HAP-1 (cell line): ENCODE data around the gene EREG.
"Not testable (repeated sequence)": the region's sequence is repeated elsewhere in the genome, so short reads cannot be mapped to it uniquely, and the experiment has no call there.

ENCODE experiments used
- DNase-seq, 2 experiments: peaks; one replicate each; pipeline ENCODE4 v3.0.0-alpha.2; 2016 to 2020; ENCODE audit warnings: low spot score in 2 of 2
- H3K27me3 ChIP-seq: fragments of 250-450 bp; sonication (Bioruptor Pico); 2 replicates; pipeline ENCODE4 v1.5.1; 2020; ENCODE audit warnings: low read depth, mild to moderate bottlenecking, moderate library complexity
- H3K36me3 ChIP-seq: fragments of 250-450 bp; sonication (Bioruptor Pico); replicated peaks from 2 replicates; pipeline ENCODE4 v1.5.1; 2020; ENCODE audit warnings: mild to moderate bottlenecking
- H3K4me1 ChIP-seq: fragments of 250-450 bp; sonication (Bioruptor Pico); 2 replicates; pipeline ENCODE4 v1.5.1; 2020; ENCODE audit warnings: mild to moderate bottlenecking
- H3K4me3 ChIP-seq: fragments of 250-450 bp; sonication (Bioruptor Pico); 2 replicates; pipeline ENCODE4 v1.5.1; 2020; ENCODE audit warnings: mild to moderate bottlenecking, moderate library complexity
- H3K9me3 ChIP-seq: fragments of 250-450 bp; sonication (Bioruptor Pico); 2 replicates; pipeline ENCODE4 v1.5.1; 2020; ENCODE audit warnings: mild to moderate bottlenecking, moderate library complexity
- in situ Hi-C: fragments of 300-500 bp; cut with MboI; formaldehyde crosslinking; loops from 3 replicates; pipeline ENCODE4 v1.14.3; 2020; ENCODE audit warnings: low sequenced_read_pairs, inconsistent platforms, mixed read lengths

Gene EREG

GRCh38 chr4:74329307-74329706, 35.6 kb upstream of the EREG start:
- H3K4me3 ChIP-seq = no peak overlapping the region
- in situ Hi-C loops = no loop called here
- no peak for DNase-seq
- H3K9me3 ChIP-seq = no peaks in the 10 kb centered on the region
- H3K4me1 ChIP-seq = no peaks in the 10 kb centered on the region
- peaks cover 11% of the 10 kb centered on the region for H3K27me3 ChIP-seq
- H3K36me3 ChIP-seq = no peaks in the 10 kb centered on the region

- Histone ChIP-seq H3K4me3 (no peak overlapping the region), H3K4me1 (no peaks in the 10 kb centered on the region), H3K36me3 (no peaks in the 10 kb centered on the region), H3K27me3 (peaks cover 8% of the 10 kb centered on the region), H3K9me3 (no peaks in the 10 kb centered on the region)
- no peak for DNase-seq
- in situ Hi-C loops = no loop called here
Measured at GRCh38 chr4:74330295-74330750, 34.6 kb upstream of the EREG start.

- Histone ChIP-seq H3K27me3 (peaks cover 5% of the 10 kb centered on the region), H3K9me3 (no peaks in the 10 kb centered on the region), H3K4me3 (no peak overlapping the region), H3K4me1 (no peaks in the 10 kb centered on the region), H3K36me3 (no peaks in the 10 kb centered on the region)
- DNase-seq = no peak
- in situ Hi-C loops = no loop called here
Measured at GRCh38 chr4:74331252-74331651, 33.7 kb upstream of the EREG start.

GRCh38 chr4:74331944-74332343, 33.0 kb upstream of the EREG start:
- H3K27me3 ChIP-seq = peaks cover 5% of the 10 kb centered on the region
- H3K4me3 ChIP-seq = no peak overlapping the region
- no peaks in the 10 kb centered on the region for H3K4me1 ChIP-seq
- no peaks in the 10 kb centered on the region for H3K9me3 ChIP-seq
- no peaks in the 10 kb centered on the region for H3K36me3 ChIP-seq
- in situ Hi-C loops = no loop called here
- no peak for DNase-seq

- DNase-seq = no peak
- no peak overlapping the region for H3K4me3 ChIP-seq
- no peaks in the 10 kb centered on the region for H3K4me1 ChIP-seq
- peaks cover 2% of the 10 kb centered on the region; the same call in 1 of the 2 replicates for H3K27me3 ChIP-seq
- H3K9me3 ChIP-seq = no peaks in the 10 kb centered on the region
- H3K36me3 ChIP-seq = no peaks in the 10 kb centered on the region
- in situ Hi-C loops = no loop called here
Measured at GRCh38 chr4:74334636-74335035, 30.3 kb upstream of the EREG start.

GRCh38 chr4:74335341-74336021, 29.5 kb upstream of the EREG start:
- Histone ChIP-seq H3K4me3 (no peak overlapping the region), H3K9me3 (no peaks in the 10 kb centered on the region), H3K4me1 (no peaks in the 10 kb centered on the region), H3K36me3 (no peaks in the 10 kb centered on the region), H3K27me3 (peaks cover 2% of the 10 kb centered on the region; the same call in 1 of the 2 replicates)
- no peak for DNase-seq
- in situ Hi-C loops = no loop called here

GRCh38 chr4:74338792-74339333, 26.1 kb upstream of the EREG start:
- no peak for DNase-seq

GRCh38 chr4:74339501-74339900, 25.4 kb upstream of the EREG start:
- H3K27me3 ChIP-seq = no peaks in the 10 kb centered on the region
- H3K36me3 ChIP-seq = no peaks in the 10 kb centered on the region
- in situ Hi-C loops = no loop called here
- no peak overlapping the region for H3K4me3 ChIP-seq
- no peaks in the 10 kb centered on the region for H3K4me1 ChIP-seq
- DNase-seq = no peak
- H3K9me3 ChIP-seq = no peaks in the 10 kb centered on the region; the same call in 1 of the 2 replicates

More at GRCh38 chr4:74338792-74339333, 26.1 kb upstream of the EREG start:
- Histone ChIP-seq H3K27me3 (no peaks in the 10 kb centered on the region), H3K36me3 (no peaks in the 10 kb centered on the region), H3K4me3 (no peak overlapping the region), H3K9me3 (no peaks in the 10 kb centered on the region; the same call in 1 of the 2 replicates), H3K4me1 (no peaks in the 10 kb centered on the region)
- in situ Hi-C loops = no loop called here

- H3K9me3 ChIP-seq, H3K4me3 ChIP-seq, in situ Hi-C loops, H3K4me1 ChIP-seq, DNase-seq, H3K36me3 ChIP-seq, H3K27me3 ChIP-seq: not testable (repeated sequence)
Measured at GRCh38 chr4:74340421-74340820, 24.5 kb upstream of the EREG start.

- in situ Hi-C loops = no loop called here
- H3K36me3 ChIP-seq = no peaks in the 10 kb centered on the region
- no peak for DNase-seq
- no peaks in the 10 kb centered on the region for H3K27me3 ChIP-seq
- H3K9me3 ChIP-seq = no peaks in the 10 kb centered on the region; the same call in 1 of the 2 replicates
- H3K4me1 ChIP-seq = no peaks in the 10 kb centered on the region
- H3K4me3 ChIP-seq = no peak overlapping the region
Measured at GRCh38 chr4:74344031-74344430, 20.9 kb upstream of the EREG start.

- in situ Hi-C loops = no loop called here
- no peak for DNase-seq
- Histone ChIP-seq H3K4me1 (no peaks in the 10 kb centered on the region), H3K27me3 (peaks cover 2% of the 10 kb centered on the region; the same call in 1 of the 2 replicates), H3K4me3 (no peak overlapping the region), H3K36me3 (no peaks in the 10 kb centered on the region), H3K9me3 (no peaks in the 10 kb centered on the region)
Measured at GRCh38 chr4:74353858-74354257, 11.1 kb upstream of the EREG start.

- Histone ChIP-seq H3K36me3 (no peaks in the 10 kb centered on the region), H3K9me3 (no peaks in the 10 kb centered on the region), H3K4me3 (no peak overlapping the region), H3K27me3 (peaks cover 2% of the 10 kb centered on the region; the same call in 1 of the 2 replicates), H3K4me1 (no peaks in the 10 kb centered on the region)
- in situ Hi-C loops = no loop called here
- DNase-seq = no peak
Measured at GRCh38 chr4:74357965-74358364, 7.0 kb upstream of the EREG start.

GRCh38 chr4:74361671-74362070, 3.3 kb upstream of the EREG start:
- H3K4me1 ChIP-seq = no peaks in the 10 kb centered on the region
- peaks cover 22% of the 10 kb centered on the region for H3K27me3 ChIP-seq
- no peaks in the 10 kb centered on the region for H3K9me3 ChIP-seq
- in situ Hi-C loops = no loop called here
- no peaks in the 10 kb centered on the region for H3K36me3 ChIP-seq
- no peak overlapping the region for H3K4me3 ChIP-seq
- no peak for DNase-seq

GRCh38 chr4:74362347-74362746, 2.6 kb upstream of the EREG start:
- H3K9me3 ChIP-seq = no peaks in the 10 kb centered on the region
- H3K4me1 ChIP-seq = no peaks in the 10 kb centered on the region
- in situ Hi-C loops = no loop called here
- H3K4me3 ChIP-seq = no peak overlapping the region
- H3K36me3 ChIP-seq = no peaks in the 10 kb centered on the region
- DNase-seq = no peak
- H3K27me3 ChIP-seq = peaks cover 27% of the 10 kb centered on the region
